Ureter (tissue), 1 donor: ENCODE measurements around the gene PHF2. TPM values are rescaled to one million over a fixed set of nuclear protein-coding genes. Genes with fewer than 3 reads are reported as not detected.

Experiments
- DNase-seq: peaks from one replicate; pipeline ENCODE4 v3.0.0-alpha.2; 2020; ENCODE audit warnings: low spot score
- total RNA-seq: library from RNA; stranded (reverse); gene quantifications from one replicate; pipeline ENCODE4 v1.2.4, GENCODE V29; 2023
- donor health status: DM: yes; HTN: yes; CAD: no.

PHF2 gene
- total RNA-seq: 34.6 TPM

- no peak for DNase-seq
Measured at GRCh38 chr9:93576258-93577077, at the start of gene PHF2. Gene PHF2 (plus strand): TSS chr9:93576584. CDS start chr9:93576774, 190 bp downstream.

GRCh38 chr9:93531374-93531773 is 45.0 kb upstream of the PHF2 start:
- no peak for DNase-seq

- no peak for DNase-seq
Measured at GRCh38 chr9:93532141-93532540, 44.2 kb upstream of the PHF2 start.

- no peak for DNase-seq
Measured at GRCh38 chr9:93533863-93534262, 42.5 kb upstream of the PHF2 start.

GRCh38 chr9:93536167-93536566 is 40.2 kb upstream of the PHF2 start:
- DNase-seq: no peak

- DNase-seq: no peak
Measured at GRCh38 chr9:93536874-93537273, 39.5 kb upstream of the PHF2 start.

GRCh38 chr9:93540305-93540704 is 36.1 kb upstream of the PHF2 start:
- no peak for DNase-seq

- DNase-seq: no peak
Measured at GRCh38 chr9:93541005-93541404, 35.4 kb upstream of the PHF2 start.

- no peak for DNase-seq
Measured at GRCh38 chr9:93541581-93542349, 34.6 kb upstream of the PHF2 start.

GRCh38 chr9:93543117-93543516 is 33.3 kb upstream of the PHF2 start:
- DNase-seq: no peak

GRCh38 chr9:93546356-93546755 is 30.0 kb upstream of the PHF2 start:
- no peak for DNase-seq

- no peak for DNase-seq
Measured at GRCh38 chr9:93549611-93550010, 26.8 kb upstream of the PHF2 start.

GRCh38 chr9:93552923-93553322 is 23.5 kb upstream of the PHF2 start:
- no peak for DNase-seq

- DNase-seq: no peak
Measured at GRCh38 chr9:93555370-93555769, 21.0 kb upstream of the PHF2 start.

GRCh38 chr9:93557366-93558137 is 18.8 kb upstream of the PHF2 start:
- no peak for DNase-seq

- no peak for DNase-seq
Measured at GRCh38 chr9:93558503-93558902, 17.9 kb upstream of the PHF2 start.

- DNase-seq: no peak
Measured at GRCh38 chr9:93560991-93561390, 15.4 kb upstream of the PHF2 start.

GRCh38 chr9:93562157-93562556 is 14.2 kb upstream of the PHF2 start:
- no peak for DNase-seq

GRCh38 chr9:93565089-93565488 is 11.3 kb upstream of the PHF2 start:
- no peak for DNase-seq

- DNase-seq: peak; percentile 98
Measured at GRCh38 chr9:93566408-93567270, 9.7 kb upstream of the PHF2 start.

- DNase-seq: no peak
Measured at GRCh38 chr9:93567271-93567959, 9.0 kb upstream of the PHF2 start.
